Cortex of kidney (tissue), 1 donor: ENCODE data around the gene CYP26B1.

Experiments used
- DNase-seq: peaks from one replicate; lab custom pipeline; 2025; lab: John Stamatoyannopoulos, UW

Gene CYP26B1

GRCh38 chr2:72141032-72141645 is 6.5 kb downstream of the CYP26B1 start:
- no peak for DNase-seq

- DNase-seq: no peak
These were observed 7.1 kb downstream of the CYP26B1 start for GRCh38 chr2:72140621-72140960.

- no peak for DNase-seq
These were observed 7.6 kb downstream of the CYP26B1 start for GRCh38 chr2:72139874-72140620.

DNA sequence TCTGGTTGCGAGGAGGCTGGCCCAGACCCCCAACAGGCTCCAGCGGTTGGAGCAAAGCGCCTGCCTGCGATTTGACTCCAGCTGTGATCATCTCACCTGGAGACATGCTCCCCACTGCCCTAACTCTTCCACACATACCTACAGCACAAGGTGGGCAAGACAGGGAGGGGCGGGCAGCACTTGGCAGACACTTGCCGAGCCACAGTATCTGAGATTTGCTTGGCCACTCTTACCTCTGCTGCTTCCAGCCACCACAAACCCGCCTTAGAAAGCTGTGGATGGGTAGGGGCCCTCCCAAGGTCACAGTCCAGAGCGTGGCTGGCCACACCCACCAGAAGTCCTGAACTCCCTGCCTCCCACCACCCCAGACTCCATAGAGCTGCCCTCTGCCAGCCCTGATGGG is 8.2 kb downstream of the CYP26B1 start:
- DNase-seq: no peak

DNA sequence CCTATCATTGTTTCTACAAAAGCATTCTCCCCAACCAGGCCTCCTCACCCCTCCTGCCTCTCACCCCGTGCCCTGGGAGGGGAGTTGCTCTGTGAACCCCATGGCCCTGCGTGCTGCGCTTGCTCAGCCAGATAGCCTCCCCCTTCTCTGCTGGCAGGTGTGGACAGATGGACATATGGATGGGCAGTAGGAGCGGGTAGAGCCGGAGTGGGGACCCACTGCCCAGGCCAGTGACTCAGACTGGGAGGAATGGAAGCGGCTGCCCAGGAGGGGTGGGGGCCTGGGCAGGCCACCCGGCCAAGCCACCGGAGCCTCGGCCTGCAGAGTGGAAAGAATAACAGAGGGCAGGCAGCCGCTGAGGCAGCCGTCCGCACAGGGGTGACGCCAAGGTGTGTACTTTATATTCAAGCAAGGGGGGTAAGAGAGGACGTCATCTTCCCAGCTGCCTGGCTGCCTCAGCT is 8.7 kb downstream of the CYP26B1 start:
- no peak for DNase-seq

DNA sequence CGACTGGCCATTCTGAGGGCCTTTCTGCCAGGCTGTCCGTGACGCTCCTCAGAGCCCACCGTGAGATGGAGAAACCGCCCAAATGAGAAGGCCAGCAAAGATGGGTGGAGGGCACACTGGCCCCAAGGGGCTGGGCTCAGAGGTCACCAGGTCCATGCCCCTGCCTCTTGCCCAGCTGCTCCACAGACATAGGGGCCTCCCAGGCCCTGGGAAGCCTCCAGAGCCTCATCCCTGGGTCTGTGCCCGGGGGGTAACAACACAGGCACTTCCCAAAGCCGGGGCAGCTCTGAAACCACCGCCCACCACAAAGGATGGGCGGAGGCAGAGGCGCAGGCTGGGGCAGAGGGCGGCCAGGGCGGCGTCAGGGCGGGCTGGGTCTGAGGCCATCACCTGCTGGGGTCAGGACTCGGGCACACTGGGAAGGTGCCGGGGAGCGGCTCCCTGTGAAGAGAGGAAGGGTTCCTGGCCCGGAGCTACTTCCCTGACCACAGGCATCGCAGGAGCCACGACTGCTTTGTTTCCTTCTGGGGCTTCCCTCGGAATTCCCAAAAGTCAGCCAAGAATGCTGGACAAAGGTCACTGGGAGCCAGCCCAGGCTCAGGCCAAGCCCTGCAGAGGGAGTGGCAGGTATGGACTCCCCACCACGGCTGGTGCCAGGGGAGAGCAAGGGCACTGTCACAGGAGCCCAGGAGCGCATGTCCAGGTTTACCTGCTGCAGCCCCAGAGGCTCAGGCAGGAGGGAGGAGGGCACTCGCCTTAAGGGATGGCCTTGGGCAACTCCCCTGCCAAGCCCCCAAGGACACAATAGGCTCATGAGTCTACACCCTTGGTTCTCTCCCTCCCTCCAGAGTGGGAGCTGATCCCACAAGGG is 9.4 kb downstream of the CYP26B1 start:
- no peak for DNase-seq

DNA sequence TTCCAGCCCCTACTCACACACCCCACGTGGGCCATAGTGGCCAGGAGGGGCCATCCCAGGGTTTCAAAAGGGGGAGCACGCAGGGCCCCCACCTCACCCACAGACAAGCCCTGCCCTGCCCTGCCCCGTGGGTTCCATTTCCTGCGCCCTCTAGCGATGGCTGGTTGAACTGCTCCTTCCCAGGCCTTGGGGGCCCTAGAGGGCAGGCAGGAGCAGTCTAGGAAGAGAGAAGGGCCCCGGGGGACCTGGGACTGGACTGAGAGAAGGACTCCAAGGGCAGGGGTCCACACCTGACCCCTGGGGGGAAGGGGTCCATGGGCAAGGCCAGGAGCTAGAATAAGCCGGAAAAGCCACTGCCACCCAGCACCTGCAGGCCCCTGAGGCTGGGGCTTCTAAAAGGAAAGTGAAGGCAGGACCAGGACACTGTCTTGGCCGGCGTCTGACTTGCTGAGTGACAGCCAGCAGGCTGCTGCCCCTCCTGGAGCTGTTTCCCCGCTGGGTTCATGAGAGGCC is 10.1 kb downstream of the CYP26B1 start:
- no peak for DNase-seq

GRCh38 chr2:72136933-72137497 is 10.6 kb downstream of the CYP26B1 start:
- DNase-seq: no peak

- DNase-seq: no peak
These were observed 11.3 kb downstream of the CYP26B1 start for GRCh38 chr2:72136331-72136730.

DNA sequence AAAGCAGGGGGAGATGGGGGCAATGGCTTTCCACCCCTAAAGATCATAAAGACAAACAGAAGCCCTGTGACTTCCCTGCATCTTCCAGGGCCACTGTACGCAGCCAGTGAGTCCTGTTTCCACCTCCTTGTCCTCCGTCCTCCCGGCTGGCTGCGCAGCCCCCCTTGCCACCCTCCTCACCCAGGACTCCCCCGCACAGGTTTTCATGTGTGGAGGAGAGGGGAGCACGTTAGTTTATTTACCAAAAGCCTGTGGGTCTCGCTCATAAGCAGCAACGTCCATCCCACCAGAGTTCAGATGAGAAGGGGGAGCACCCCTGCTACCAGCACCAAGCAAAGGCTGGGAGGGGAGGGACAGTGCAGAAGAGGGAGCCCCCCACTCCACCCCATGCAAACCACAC is 11.7 kb downstream of the CYP26B1 start:
- no peak for DNase-seq

DNA sequence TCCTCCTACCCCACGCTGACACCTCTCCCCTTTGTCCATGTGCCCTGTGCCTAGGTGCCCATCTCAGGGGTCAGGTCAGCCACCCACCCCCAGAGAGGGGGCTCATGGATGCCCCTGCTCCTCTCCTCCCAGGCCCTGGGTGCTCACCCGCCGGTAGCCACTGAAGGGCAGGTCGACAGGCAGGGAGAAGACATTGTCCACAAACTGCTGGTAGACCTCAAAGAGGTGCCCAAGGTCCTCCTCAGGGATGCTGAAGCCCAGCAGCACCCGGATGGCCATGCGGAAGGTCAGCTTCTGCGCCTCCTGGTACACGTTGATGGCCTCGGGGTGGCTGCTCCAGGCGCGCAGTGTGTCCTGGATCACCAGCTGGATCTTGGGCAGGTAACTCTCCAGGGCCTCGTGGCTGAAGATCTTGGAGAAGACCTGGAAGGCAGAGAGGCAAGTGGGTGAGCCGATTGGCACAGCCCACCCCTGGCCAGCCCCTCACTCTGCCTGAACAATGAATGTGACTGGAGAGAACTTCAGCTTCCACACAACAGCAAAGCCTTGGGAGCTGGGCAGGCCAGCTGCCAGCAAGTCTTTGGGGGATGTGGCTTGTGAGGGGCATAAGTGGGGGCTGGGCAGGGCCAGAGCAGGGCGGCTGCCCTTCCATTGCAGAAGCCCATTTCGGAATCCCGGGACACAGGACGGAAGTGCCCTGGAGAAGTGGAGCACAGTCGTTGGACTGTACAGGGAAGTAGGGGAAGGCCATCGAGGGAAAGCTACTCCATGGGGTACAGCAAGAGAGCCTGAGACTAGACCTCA is 12.5 kb downstream of the CYP26B1 start:
- DNase-seq: no peak

DNA sequence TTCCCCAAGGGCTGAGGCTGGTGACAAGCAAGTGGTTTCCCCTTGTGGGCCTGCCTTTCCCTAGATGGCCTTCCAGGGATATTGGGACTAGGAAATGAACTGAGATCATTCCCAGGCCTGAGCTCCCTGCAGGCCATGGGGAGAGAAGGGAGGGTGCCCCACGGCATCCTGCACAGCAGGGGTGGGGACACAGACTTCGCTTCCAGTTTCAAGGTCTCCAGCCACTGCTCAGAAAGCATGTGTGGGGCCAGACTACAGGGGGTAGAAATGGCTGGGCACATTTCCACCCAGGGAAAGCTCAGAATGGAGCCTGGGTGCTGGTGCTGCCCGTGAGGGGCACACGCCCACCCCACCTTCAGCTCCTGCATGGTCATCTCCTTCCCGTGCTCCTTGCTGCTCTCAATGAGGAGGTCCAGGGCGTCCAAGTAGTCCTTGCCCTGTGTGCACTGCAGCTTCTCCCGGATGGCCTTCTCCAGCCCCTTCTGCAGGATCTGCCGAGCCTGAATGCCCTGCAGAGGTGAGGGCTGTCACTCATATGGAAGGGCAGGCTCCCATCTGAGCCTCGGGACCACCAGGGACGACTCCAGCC is 13.2 kb downstream of the CYP26B1 start:
- no peak for DNase-seq

DNA sequence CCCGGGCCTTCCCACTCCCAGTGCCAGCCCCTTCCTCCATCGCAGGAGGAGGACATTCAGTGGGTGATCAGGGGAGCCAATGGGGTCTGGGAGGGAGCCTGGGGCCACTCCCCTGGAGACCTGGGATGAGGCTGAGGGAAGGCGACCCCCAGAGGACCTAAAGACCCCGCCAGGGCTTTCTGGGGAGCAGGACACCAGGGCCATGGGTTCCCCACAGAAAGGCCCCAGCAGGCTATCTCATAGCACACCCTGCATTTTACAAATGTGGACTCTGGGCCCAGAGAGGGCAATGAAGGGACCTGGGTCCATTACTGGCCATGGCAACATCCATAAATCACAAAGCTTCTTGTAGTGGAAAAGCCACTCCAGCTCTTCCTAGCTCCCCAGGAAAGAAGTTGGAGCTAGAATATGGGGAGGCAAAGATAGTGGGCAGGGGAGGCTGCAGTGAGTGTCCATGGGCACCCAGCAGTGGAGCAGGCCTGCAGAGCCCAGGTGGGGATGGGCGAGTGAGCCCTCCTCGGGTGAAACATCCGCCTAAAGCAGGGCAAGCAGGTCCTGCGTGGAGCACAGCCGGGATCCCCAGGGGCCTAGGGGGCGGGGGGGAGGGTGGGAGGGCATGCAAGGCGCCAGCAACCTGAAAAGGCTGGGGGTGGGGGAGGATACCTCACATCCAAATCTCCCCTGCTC is 13.8 kb downstream of the CYP26B1 start:
- DNase-seq: no peak

GRCh38 chr2:72132981-72133720 is 14.5 kb downstream of the CYP26B1 start:
- DNase-seq: no peak

DNA sequence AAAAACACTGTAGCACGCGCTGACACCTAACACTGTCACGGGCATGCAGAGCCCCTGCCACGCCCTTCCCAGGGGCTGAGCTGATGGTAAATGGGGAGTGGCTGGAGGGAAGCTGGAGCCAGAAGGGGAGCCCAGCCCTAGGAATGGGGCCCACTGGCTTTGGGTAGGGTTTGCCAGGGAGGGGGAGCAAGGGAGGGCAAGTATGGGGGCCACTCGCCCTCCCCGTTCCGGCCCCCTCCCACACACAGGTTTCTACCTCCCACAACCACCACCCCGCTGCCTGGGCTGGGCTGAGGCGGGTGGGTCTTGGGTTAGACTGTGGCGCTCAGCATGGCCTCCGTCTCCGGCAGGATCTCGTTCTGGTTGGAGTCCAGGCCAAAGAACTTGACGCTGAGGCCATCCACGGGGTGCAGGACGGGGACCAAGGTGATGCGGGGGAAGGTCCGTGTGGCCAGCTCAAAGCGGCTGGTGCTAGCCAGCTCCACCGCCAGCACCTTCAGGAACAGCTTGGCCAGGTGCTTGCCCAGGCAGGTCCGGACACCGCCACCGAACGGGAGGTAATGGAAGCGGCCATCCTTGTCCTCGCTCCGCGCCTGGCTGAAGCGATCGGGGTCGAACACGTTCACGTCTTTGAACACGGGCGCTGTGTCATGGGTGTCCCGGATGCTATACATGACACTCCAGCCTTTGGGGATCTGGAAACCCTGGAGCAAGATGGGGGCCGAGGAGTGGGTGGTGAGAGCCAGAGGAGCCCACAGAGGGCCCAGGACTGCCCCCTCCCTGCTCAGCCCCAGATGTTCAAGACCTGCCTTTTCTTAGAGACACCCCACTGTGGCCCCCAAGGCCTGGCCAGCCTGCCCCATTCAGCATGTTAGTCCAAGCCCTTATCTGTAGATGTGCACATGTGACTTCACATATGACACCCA is 15.5 kb downstream of the CYP26B1 start:
- no peak for DNase-seq

DNA sequence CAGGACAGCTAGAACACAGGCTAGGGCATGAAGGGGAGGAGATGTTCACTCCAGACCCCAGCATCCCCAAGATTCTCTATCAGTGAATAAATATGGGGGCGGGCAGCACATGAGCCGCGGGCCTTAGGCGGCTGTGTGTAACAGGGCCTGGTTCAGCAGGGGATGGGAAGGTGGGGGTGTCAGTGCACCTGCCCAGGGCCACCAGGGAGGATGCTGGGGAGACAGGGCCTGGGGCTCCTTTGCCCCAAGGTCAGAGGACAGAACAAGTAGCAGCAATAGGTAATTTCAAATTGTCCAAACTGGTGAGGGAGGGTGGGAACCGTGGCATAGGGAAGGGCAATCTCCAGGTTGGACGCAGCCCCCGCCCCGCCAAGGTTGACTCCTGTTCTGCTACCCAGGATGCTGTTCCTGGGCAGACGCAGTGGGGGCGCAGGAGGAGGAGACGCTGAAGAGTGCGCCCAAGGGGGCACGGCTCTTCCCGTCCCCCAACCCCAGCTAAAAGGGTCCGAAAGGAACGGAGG is 16.2 kb downstream of the CYP26B1 start:
- DNase-seq: no peak

DNA sequence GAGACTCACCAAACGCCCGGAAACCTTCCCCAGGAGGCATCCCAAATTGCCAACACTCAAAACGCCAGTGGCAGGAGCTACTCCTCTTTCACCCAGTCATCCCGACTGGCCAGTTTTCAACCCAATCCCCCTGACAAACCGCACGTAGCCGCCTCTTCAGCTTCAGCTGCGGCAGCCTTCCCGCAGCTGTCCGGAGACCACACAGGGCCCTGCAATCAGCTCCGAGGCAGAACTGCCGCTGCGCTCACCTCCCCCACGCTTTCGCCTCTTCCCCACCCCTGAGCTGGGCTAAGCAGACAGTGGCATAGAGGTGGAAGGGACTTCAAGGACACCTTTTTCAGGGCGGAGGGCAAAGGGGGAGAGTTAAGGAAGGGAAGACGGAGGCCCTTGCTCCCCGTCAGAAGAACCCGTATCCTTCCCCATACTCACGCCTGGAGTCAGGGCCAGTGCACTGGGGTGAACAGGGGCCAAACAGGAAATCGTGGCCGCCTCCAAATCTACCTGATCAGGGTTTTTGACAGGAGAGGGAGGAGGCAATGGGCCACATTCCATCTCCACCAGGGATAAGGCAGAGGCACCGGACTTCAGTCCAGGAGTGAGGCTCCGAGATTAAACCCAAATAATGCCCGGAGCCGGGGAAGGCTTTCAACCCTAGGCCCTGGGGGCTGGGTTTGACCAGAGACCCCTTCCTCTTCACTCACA is 16.9 kb downstream of the CYP26B1 start:
- DNase-seq: no peak
